Activated CD4-positive, alpha-beta T cell treated with anti-CD3 and anti-CD28 coated beads for 4 hours (primary cell): ENCODE results near the gene HMGB2.

ENCODE experiments used
- DNase-seq, 2 donors: peaks; one replicate each; pipeline ENCODE4 v3.0.0-alpha.2; 2020

The HMGB2 gene

DNA sequence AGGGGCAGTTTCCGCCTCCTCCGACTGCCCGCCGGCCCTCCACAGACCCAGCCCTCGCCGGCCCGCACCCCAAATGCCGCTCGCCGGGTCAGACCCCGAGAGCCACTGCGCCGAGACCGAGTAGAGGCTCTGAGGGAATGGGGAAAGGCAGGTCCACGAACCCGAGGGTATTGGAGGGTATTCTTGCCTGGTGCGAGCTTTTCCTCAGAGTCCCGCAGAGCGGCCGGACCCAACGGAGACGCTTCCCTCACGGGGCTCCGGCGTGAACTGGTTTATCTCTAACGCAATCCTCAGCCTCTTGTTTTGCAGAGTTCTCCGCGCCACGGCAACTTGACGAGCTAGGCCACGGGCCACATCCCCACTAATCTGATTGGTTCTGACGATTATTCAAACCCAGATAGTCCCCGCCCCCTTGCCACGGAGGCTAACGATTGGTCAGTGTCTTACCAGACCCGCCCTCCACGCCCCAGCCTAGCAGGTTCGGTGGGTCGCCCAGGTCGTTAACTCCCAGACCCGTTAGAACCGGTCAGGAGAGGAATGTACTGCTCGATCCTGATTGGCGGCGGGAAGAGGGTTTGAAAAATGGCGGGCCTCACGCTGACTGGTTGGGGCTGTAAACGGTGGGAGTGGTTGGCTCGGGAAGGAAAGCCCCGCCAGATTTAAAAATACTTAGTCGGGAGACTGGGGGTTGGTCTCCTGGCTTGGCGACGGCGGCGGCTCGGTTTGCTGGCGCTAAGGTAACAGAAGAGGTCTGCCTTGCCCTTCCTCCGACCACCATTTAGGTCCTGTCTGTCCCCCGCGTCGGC, at the start of gene HMGB2:
TSS of gene HMGB2 (minus strand) at position 274 of the 806 bp plus-strand sequence. CDS start 709 bp downstream, outside the sequence.
- DNase-seq, result peak; percentile 100

DNA sequence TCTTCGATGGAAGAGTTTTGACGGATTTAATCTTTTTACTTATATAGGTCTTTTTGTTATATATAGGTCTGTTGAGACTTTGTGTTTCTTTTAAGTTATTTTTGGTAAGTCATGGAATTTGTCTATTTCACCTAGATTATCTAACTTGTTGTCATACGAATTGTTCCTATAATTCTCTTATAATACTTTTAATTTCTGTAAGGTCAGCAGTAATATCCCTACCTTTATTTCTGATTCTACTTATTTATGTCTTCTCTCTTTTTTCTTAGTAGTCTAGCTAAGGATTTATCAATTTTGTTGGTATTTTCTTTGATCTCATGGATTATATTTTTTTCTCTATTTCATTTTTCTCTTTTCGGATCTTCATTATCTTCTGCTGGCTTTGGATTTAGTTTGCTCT, 48.2 kb upstream of the HMGB2 start:
- DNase-seq, result no peak

DNA sequence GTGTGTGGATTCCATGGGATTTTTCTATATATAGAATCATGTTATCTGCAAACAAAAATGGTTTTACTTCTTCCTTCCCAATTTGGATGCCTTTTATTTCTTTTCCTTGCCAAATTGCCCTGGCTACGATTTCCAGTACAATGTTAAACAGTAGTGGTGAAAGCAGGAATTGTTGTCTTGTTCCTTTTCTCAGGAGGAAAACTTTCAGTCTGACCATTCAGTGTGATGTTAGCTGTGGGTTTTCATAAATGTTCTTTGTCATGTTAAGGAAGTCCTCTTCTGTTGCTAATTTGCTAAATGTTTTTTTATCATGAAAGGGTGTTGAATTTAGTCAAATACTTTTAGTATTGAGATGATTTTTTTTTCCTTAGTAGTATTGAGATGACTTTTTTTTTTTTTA, 47.5 kb upstream of the HMGB2 start:
- DNase-seq, result no peak

DNA sequence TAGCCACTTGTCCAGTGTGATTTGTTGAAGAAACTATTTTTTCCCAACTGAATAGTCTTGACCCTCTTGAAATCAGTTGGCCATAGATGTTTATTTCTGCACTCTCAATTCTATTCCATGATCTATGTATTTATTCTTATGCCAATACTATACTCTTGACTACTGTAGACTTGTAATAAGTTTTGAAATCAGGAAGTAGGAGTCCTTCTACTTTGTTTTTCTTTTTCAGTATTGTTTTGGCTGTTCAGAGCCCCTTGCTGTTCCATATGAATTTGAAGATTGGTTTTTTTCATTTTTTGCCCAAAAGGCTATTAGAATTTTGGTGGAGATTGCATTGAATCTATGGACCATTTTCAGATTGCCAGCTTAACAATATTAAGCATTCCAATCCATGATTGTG, 46.8 kb upstream of the HMGB2 start:
- DNase-seq, result no peak

DNA sequence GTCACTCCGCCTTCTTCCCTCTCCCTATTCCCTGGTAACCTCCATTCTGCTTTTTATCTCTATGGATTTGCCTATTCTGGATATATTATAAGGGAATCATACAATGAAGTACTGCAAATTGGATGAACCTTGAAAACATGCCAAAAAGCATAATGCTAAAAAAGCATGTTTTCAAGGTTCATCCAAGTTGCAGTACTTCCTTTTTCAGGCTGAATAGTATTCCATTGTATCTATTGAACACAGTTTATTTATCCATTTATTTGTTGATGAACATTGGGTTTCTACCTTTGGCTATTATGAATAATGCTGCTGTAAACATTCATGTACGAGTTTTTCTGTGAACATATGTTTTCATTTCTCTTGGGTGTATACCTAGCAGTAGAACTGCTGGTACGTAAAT, 45.8 kb upstream of the HMGB2 start:
- no peak for DNase-seq

DNA sequence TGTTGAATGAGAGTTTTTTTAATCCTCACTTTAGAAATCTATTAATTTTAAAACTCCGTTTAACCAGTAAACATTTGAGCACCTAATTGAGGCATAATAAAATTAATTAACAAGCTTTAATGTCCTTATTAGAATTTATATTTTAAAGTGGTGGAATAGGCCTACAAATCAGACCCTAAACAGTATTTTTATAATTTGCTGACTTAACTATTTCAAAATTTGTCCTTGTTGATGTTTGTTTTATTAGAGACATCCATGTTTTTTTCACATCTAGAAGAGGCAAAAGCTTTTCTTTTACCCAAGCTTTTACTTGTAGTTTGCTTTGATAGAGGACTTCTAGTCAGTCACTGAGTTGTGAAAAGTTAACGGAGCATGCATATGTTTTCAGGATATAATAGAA, 40.4 kb upstream of the HMGB2 start:
- DNase-seq, result no peak

DNA sequence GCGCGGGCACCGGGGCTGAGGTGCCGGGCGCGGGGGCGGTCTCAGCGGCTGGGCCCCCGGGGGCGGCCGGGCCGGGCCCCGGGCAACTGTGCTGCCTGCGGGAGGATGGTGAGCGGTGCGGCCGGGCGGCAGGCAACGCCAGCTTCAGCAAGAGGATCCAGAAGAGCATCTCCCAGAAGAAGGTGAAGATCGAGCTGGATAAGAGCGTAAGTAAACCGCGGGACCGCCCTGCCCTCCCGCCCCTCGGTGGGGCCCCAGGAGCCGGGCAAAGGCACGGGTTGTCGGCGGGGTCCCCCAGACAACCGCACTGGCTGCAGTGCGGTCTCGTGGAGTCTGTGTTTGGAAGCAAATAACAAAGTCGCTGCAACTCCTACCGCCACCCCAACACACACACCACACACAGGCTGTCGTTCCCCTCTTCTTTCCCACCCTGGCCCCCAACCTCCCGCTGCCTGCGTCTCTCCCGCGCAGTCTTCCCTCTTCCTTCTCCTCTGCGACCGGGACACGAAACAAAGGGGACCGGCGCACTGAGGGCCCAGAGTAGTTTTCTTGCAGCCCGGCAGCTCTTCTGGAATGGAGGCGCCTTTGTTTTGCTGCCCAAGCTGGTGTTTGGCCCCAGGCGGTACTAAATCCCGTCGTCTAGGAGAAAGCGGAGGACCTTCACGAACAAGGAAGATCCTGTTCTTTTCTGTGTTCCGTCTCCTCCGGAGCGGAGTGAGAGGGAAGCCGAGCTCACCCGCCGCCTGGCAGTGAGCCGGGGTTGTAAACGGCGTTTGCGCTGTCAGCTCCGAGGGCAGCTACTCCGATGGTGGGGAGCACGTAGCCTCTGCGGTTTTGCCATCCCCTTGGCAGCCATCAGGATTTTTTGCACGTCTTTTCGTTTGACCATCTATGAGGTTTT, 37.4 kb upstream of the HMGB2 start:
- DNase-seq, result peak; percentile 17 to 34

DNA sequence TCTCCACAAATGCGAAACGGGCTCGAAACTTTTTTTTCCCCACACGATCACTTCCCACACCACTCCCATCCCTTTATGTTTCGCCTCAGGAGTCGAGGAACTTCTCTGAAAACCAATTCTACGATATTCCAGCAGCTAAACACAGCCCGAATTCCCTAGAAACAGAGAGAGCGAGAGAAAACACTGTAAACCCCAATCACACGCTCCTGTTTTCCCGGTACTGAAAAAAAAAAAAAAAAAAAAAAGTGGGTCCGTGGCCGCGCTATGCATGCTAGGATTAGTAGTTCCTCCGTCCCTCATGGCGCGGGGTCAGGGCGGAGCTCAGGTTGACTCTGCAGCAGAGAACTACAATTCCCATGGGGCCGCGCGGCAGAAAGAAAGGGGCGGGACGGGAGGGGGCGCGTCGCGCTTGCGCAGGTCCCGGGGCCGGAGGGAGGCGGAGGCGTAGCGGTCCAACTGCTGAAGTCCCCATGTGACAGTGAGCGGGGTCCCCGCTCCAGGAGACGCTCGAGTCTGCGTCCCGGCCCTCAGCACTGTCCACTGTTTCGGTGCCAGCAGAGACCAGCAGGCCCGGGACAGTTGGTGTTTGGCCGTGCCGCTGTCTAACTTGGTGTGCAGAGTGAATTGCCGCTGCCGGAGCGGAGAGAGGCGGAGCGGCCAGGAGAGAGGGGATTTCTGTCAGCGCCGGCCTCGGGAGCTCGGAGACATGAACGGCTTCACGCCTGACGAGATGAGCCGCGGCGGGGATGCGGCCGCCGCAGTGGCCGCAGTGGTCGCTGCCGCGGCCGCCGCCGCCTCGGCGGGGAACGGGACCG, 36.5 kb upstream of the HMGB2 start, which contains the start of gene SAP30:
TSS of gene SAP30 (plus strand) at position 478 of the 815 bp plus-strand sequence. CDS start at position 707, 229 bp downstream.
- DNase-seq, result peak; percentile 97

DNA sequence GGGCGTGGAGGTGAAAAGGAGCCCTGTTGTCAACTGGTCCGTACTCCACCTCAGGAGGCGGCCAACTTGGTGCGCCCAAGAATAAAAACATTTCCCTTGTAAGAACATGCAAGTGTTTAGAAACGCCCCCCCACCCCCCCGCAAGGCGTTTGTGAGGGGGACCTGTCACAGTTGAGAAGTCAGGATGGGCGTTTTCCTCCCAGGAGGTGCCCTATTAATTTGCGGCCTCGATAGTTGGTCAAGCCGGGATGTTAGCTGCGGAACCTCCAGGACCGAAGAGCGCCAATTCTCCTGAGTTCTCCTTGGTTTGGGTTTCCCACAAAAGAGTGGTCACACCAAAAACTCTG, 35.9 kb upstream of the HMGB2 start:
- peak; percentile 53 to 56 for DNase-seq

DNA sequence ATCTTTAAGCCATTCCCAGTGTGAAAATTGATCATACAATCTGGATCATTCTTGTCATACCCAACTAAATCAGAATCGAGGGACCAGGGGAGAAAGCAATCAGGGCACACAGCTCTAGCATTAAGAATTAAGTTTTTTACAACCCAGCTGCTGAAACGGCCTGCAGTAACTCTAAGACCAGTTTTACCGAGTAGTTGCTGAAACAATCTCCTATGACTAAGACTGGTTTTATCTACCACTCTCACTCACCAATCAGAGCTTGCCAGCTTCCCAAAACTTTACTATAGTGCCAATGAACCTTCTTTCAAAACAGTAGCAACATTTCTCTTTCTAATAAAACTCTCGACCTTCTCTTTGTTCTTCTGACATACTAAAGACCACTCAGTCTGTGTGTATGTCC, 33.8 kb upstream of the HMGB2 start:
- DNase-seq, result no peak

DNA sequence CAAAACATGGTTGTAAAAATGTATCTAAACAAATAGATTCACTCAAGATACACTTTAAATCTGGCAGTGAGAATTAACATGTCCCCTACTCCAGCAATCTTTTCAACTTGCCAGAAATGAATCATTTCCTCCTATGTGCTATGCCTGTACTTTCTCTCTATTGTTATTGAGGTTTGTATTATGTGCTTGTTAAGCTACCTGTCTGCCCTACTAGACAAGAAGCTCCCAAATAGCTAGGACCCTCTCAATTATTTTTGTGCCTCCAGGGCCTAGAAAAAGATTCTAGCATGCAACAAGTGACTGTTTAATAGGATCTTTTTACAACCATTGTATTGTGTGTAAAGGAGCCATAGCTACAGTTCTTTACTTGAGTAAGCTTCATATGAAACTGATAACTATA, 33.1 kb upstream of the HMGB2 start:
- DNase-seq, result no peak

DNA sequence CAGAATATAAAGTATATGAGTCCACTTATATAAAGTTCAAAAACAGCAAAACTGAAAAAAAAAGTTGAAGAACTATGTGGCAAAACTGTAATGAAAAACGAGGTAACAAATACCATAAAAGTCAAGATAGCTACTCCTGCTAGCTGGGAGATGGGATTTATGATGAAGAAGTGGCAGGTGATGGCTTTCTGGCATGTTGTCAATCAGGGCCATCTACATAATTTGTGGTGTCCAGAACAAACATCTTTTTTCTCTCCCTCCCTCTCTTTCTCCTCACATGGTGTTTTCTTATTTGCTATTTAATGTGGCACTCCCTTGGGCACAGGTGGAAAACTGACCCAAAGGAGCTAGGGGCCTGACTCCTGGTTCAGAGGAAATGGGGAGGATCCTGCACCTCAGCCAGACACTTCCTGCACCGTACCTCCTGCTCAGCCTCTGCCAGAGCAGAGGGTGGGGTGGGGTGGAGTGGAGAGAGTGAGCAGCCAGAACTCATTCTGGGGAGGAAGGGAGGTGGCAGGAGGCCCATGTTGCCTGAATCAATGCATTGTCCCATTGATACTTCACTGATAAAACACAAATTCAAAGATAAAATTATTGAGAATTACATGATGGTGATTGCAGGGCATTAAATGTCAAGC, 31.3 kb upstream of the HMGB2 start:
- no peak for DNase-seq

DNA sequence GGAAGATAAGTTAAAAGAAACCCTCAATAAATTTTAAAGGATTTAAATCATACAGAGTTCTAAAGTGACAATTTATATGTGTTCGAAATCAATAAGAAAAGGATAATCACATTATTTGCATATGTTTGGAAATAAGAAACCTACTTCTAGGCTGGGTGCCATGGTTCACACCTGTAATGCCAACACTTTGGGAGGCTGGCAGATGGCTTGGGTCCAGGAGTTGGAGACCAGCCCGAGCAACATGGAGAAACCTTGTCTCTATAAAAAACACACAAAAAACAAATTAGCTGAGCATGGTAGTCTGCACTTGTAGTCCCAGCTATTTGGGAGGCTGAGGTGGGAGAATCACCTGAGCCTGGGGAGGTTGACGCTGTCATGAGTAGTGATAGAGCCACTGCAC, 28.5 kb upstream of the HMGB2 start:
- DNase-seq, result no peak

DNA sequence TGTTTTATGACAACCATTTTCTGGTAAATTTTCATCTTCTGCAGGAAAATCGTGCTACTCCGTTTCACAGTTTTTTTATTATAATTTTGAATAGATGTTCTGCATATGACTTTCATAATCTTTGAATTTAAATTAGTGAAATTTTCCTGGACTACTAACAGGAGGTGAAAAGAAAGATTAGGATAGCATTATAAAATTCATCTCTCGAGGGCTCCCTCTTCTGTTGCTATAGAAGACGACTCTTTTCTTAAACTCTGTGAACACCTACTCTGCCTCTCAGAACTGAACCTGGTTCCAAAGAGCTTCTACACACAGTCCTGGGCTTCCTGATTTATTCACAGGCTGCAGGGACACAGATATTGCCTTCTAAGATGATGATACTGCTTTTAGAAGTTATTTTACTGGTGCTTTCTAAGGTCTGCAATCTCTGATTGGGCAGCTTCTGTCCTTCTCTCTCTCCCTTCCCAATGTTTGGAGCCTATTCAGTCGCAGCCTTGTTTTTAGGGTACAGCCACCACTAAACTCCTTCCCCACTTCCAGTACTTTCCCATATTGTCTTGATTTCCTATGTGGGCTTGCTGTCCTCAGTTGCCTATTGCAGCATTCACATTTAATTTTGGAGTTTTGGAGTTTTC, 26.5 kb upstream of the HMGB2 start:
- no peak for DNase-seq

DNA sequence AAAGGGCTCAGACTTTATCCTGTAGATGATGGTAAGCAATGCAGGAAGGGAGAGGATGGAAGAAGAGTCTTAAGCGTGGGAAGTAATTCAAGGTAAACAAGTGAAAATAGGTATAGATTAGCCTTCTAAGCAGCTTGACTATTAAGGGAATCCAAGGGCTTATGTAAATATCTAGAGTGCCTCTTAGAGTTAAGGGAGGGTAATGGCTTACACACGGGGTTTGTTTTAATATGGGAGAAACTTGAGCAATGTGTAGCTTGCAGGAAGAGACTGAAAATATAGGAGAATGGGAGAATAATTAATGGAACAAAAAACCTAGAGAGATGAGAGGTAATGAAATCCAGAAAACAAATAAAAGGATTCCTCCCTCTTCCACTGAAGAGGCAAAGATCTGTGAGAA, 23.8 kb upstream of the HMGB2 start:
- DNase-seq, result no peak

DNA sequence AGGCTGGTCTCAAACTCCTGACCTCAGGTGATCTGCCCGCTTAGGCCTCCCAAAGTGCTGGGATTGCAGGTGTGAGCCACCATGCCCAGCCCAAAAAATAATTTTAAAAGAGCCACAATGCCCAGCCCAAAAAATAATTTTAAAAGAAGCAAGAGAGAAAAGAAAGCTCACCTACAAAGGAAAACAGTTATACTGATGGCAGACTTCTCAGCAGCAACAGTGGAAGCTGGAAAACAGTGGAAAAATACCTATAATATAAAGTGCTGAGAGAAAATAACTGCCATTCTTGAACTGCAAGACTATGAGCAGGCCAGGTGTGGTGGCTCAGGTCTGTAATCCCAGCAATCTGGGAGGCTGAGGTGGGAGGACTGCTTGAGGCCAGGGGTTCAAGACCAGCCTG, 13.3 kb upstream of the HMGB2 start:
- DNase-seq, result no peak

DNA sequence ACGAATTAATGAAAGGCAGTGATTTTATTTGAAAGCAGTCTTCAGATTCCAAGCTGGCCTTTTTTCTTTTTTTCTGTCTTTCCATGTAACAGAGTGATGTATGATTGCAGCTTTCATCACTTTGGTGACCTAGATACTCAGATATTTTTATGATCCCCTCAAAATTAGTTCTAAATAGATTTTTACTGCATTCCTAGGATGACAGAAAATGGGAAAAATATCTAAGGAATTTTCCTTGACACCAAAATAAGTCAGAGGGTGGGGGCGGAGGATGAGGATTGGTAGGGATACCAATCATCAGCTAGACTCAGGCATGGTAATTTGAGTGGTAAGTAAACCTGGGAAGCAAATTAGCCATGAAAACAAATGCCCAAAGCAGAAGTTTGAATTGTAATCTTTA, 11.9 kb upstream of the HMGB2 start:
- DNase-seq, result no peak

DNA sequence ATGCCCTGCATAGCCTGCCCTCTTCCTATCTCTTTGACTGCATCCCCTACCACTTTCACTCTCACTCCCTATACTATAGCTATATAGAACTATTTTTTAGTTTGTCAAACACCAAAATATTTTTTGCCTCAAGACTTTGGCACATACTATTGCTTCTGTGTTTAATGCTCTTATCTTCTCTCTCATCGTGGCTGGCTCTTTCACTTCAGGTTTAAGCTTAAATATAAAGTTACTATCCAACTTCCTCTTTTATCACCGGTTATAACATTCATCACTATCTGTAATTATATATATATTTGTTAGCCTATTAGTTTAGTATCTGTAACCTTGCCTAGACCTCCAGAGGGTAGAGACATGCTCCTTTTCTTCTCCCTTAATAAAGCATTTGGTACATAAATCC, 11.5 kb upstream of the HMGB2 start:
- no peak for DNase-seq

DNA sequence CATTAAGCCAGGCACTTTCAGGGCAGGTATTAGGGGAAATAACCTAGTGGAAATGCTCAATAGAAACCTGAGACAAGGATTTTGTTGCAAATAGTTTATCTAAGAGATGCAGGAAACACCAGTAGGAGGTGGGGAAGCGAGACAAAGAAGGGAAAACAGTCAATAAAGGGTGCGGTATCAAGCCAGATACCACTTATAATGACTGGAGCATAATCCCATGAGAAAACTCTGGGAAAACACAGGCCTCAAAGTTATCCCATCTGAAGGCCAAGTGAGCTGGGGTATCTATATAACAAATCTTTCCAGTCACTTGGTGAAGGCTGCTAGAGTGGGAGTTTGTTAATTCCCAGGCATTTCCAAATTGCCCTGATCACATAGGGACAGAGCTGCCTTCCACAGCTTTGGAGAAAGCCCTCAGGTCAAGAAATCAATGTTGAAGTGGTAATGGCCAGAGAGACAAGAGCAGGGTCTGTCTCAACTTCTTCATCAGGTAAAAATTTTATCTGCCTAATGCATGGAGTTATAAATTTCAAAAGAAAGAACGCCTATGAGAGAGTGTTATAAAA, 9.8 kb upstream of the HMGB2 start:
- DNase-seq, result no peak

DNA sequence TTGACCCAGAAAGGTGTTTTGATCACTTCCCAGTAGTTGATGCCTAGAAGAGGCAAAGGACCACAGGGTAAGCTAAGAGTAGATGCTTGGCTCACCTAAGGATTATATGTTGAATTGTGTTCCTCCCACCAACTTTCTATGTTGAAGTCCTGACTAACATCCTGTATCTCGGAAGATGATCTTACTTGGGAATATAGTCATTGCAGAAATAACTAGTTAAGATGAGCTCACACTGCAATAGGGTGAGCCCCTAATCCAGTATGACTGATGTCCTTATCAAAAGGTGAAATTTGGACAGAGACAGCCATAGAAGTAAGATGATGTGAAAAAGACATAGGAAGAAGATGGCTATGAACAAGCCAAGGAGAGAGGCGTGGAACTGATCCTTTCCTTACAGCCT, 3.3 kb upstream of the HMGB2 start:
- DNase-seq, result no peak

DNA sequence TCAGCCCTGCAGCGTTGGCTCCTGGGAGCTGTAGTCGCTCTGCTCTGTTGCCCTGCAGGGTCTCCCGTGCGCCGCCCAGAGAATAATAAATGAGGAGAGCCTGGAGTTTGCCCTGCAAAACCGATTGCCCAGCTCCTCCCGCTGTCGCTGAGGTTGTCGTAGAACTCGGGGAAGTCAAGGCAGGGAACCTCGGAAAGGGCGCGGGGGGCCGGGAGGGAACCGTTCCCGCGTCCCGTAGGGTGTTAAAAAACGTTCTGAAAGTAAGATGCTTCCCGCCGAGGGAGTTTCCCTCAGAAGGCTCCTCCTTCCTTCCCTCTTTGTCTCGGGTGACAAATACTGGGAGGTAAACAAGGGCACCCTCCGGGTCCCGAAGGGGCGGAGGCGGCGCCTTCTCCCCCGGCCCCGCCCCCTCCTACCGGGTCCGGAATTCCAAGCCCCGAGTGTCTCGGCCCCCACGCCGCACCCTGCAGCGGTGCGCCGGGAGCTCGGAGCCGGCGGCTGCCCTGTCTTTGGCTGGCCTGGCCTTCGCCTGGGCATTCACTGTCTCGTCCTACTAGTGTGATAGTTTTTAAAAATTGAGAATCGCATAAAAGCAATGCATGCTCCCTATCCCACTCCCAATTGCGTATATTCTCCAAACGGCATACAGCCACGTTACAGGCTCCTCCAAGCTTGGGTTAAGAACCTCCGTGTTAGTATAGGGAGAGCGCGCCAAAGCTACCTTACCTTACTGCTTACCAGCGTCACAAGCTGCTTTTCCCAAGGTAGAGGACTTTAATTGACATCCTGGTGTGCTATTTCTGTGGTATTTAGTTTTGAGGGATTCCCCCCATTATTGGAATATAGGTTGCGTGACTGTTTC, 964 bp upstream of the HMGB2 start:
- DNase-seq, result peak; percentile 10 to 12
